ENCODE measurements around the gene ATE1. TPM values are rescaled to one million over a fixed set of nuclear protein-coding genes. Genes with fewer than 3 reads are reported as not detected.

The ATE1 gene
- total and polyA plus RNA-seq, 2 experiments from 2014 or later, result 17.4 to 24.5 TPM

GRCh38 chr10:121865554-121865953 lies 62.3 kb downstream of the ATE1 start:
- H3K9me2 ChIP-seq (ENCODE audit: insufficient read depth), result no peaks in the 10 kb centered on the region
- no peaks in the 10 kb centered on the region for H3K27me3 ChIP-seq (ENCODE audit: insufficient read depth)
- Mint-ChIP-seq H3K9me3 (peaks cover 9% of the 10 kb centered on the region; the same call in 1 of the 3 replicates), H3K27me3 (ENCODE audit: insufficient read depth, low read depth, poor library complexity) (no peaks in the 10 kb centered on the region), H3K27ac (no peak overlapping the region), H3K4me3 (no peak overlapping the region), H3K4me1 (no peaks in the 10 kb centered on the region; the same call in 2 of the 3 replicates), H3K36me3 (ENCODE audit: low read depth) (peaks cover 37% of the 10 kb centered on the region)
- H3K27ac ChIP-seq (ENCODE audit: low read depth), result no peak overlapping the region
- H3K4me3 ChIP-seq, result no peak overlapping the region
- H3K79me2 ChIP-seq (replicated peaks; ENCODE audit: insufficient read depth), result no peaks in the 10 kb centered on the region; the same call in 1 of the 2 replicates
- no peaks in the 10 kb centered on the region for H3F3A ChIP-seq (replicated peaks; ENCODE audit: low read depth)
- DNase-seq (ENCODE audit: low spot score), result no peak
- no peak overlapping the region for H3K4me2 ChIP-seq
- no peak for ATAC-seq
- H3K4me1 ChIP-seq (ENCODE audit: insufficient read depth), result no peaks in the 10 kb centered on the region
- no peak overlapping the region for H2AFZ ChIP-seq
- TF ChIP-seq REST (IDR thresholded peaks at IDR 0.05; ENCODE audit: unreplicated experiment) (no peak), ZNF114 (CRISPR knock-in tag; IDR thresholded peaks at IDR 0.05) (no peak), ZNF331 (CRISPR knock-in tag; IDR thresholded peaks at IDR 0.05; ENCODE audit: low read depth) (no peak), ZNF462 (CRISPR knock-in tag; IDR thresholded peaks at IDR 0.05) (no peak), STAT1 (IDR thresholded peaks at IDR 0.05; ENCODE audit: unreplicated experiment) (no peak), EZH2 (IDR thresholded peaks at IDR 0.05; ENCODE audit: low read depth, unreplicated experiment) (no peak), POLR2AphosphoS5 (IDR thresholded peaks at IDR 0.05; ENCODE audit: low read depth) (no peak)
- no peaks in the 10 kb centered on the region for H3K36me3 ChIP-seq (ENCODE audit: insufficient read depth)
- no peaks in the 10 kb centered on the region for H4K20me1 ChIP-seq (replicated peaks; ENCODE audit: insufficient read depth)

Measured in GM23338 (cell line).